GM21576 (cell line): ENCODE data around the gene SLC13A4.

Experiments
- ATAC-seq: cut with Tn5 transposase; IDR thresholded peaks from one replicate; pipeline ENCODE4 v1.9.1; 2021; ENCODE audit warnings: mild to moderate bottlenecking, moderate library complexity; ENCODE audit not compliant: unreplicated experiment

SLC13A4 gene

GRCh38 chr7:135721198-135721820 is 6.7 kb downstream of the SLC13A4 start:
- ATAC-seq: no peak

DNA sequence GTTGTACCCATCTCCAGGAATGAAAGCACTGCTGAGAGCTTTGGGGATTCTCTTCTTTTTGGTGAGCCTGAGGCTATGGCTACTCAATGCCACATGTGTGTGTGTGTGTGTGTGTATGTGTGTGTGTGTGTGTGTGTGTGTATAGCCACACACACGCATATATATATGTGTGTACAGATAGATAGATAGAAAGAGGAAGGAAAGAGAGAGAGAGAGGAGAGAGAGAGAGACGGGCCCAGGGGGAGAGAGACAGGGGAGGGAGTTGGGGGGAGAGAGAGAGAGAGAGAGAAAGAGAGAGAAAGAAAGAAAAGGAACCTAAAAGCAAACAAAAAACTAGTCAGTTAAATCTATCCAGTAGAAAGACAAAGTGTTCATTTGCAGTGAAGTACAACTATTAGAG is 8.3 kb downstream of the SLC13A4 start:
- no peak for ATAC-seq

GRCh38 chr7:135718794-135719437 is 9.1 kb downstream of the SLC13A4 start:
- no peak for ATAC-seq

DNA sequence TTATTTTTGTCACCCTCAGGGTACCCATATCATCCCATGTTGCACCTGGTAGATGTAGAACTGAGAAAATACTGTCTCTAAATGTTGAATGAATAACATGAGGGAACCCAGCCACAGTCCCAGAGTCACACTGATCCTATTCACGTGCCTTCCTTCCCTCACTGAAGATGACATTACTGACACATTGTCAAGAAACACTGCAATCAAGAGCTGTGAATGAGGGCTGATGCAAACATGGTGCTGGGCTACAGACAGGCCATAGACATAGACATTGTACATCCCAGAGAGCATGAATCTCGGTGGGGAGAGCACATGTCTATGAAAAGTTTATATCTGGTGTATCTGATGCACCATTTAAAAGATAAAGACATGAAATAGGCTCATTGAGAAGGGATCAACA is 9.8 kb downstream of the SLC13A4 start:
- ATAC-seq: no peak

GRCh38 chr7:135717693-135718092 is 10.3 kb downstream of the SLC13A4 start:
- ATAC-seq: no peak

DNA sequence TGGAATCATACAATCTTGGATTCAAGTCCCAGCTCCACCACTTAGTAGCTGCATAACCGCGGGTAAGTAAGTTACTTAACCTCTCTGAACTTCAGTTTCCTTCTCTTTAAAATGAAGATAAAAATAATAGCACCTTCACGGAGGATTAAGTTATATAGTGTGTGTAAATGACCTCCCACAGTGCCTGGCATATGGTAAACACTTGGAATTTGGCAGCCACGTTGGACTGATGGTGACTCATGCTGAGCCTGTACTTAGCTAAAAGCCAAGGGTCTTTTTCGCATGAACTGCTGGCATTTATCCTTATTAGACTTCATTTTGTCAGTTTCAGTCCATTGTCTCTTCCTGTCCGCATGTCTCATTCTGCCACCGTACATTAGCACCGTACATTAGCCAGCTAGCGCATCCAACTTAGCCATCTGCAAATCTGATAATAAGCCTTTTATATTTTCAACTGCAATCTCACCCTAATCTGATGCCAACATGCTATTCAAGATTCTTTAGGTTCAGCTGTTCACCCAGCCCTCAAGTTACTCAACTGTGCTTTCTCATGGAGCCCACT is 11.2 kb downstream of the SLC13A4 start:
- no peak for ATAC-seq

DNA sequence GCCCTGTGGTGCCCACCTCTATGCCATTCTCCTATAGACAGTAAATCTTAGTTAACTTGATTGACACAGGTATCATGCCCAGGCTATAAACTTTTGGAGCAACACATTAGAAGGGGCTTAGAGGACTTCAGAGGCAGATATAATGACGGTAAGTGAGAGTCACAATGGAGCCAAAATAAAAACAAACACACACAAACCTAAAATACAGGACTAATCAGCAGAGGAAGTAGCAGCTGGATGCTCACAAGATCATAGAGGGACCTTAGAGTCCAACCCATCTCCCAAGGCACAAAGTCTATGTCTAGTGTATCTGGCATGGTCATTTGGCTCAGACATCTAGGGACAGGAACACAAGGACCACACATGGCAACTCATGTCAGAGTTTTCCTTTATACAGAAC is 12.3 kb downstream of the SLC13A4 start:
- ATAC-seq: no peak

- no peak for ATAC-seq
Measured at GRCh38 chr7:135715055-135715522, 12.9 kb downstream of the SLC13A4 start.

- ATAC-seq: no peak
Measured at GRCh38 chr7:135714534-135715009, 13.4 kb downstream of the SLC13A4 start.

DNA sequence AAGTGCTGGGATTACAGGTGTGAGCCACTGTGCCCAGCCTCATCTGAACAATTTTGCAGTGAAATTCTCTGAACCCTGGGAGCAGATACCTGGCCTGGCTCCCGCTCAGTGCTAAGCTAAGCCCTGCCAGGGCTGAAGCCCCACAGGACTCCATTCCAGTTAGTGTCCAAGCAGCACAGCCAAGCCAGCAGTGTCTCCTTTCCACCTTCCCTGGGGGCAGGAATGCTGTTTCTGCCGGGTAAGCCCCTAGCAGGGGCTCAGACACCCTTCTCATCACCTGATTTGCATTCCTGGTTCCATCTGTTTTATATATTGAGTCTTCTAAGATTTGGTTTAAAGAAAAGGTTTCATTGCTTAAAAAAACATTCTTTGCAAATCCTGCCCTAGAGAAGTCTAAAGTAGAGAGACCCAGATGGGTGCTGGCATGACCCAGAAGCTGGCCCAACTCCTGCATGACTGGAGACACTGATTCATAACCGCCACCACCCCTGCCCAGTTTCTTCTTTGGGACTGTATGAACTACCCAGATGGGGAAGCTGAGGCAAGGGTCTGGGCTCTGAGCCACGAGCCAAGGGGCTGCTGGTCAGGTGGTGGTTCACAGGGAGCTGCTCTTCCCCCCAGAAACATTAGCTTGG is 14.0 kb downstream of the SLC13A4 start:
- no peak for ATAC-seq

GRCh38 chr7:135712796-135713195 is 15.2 kb downstream of the SLC13A4 start:
- no peak for ATAC-seq

GRCh38 chr7:135712182-135712782 is 15.7 kb downstream of the SLC13A4 start:
- no peak for ATAC-seq

DNA sequence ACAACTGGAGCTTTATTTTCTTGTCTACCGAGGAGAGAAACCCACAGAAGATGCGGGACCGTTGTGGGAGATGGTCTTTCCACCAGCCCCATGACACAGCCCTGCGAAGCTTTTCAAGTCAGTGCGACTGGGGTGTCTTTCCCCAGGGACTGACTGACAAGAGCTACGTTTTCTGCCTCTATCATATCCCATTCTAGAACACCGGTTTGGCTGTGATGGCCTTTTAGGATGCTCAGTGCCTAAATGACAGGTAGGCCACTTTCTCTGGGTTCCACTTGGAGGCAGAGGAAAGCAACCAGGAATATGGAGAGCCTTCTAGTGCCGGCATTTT is 16.9 kb downstream of the SLC13A4 start:
- no peak for ATAC-seq

- no peak for ATAC-seq
Measured at GRCh38 chr7:135710417-135711138, 17.4 kb downstream of the SLC13A4 start.

DNA sequence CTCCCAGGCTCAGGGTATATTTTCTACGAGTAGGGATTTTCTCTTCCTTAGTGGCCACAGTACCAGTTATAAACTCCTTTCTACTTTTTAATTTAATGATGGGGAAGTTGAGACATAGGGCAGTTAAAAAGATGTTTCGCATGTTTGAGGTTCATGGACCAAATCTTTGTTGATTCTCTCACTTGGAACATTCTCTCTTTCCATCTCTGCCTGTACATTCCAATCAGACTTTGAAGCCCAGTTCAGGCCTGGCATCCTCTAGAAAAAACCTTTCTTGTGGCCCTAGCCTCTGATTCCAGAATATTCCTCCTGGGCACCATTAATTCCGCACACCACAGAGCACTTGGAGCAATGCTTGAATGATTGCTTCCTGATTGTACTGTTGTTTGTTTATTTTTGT is 18.5 kb downstream of the SLC13A4 start:
- no peak for ATAC-seq

- no peak for ATAC-seq
Measured at GRCh38 chr7:135708041-135708440, 19.9 kb downstream of the SLC13A4 start.

DNA sequence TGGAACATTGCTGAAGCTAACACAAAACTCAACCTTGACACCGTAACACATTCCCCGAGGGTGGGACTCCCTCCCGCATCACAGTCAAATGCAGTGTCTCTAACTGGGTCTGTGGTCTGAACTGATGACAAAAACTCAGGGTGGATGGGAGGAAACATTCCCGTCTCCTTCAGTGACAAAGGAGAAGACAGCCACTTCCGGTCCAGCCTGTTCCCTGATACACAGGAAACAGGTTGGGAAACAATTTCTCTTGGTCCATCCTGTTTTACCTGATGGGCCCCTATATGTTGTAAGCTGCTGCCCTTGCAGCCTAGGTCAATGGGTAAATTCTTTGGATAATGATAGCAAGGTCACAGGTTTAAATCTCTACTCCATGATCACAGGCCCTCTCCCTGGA is 20.4 kb downstream of the SLC13A4 start:
- no peak for ATAC-seq

DNA sequence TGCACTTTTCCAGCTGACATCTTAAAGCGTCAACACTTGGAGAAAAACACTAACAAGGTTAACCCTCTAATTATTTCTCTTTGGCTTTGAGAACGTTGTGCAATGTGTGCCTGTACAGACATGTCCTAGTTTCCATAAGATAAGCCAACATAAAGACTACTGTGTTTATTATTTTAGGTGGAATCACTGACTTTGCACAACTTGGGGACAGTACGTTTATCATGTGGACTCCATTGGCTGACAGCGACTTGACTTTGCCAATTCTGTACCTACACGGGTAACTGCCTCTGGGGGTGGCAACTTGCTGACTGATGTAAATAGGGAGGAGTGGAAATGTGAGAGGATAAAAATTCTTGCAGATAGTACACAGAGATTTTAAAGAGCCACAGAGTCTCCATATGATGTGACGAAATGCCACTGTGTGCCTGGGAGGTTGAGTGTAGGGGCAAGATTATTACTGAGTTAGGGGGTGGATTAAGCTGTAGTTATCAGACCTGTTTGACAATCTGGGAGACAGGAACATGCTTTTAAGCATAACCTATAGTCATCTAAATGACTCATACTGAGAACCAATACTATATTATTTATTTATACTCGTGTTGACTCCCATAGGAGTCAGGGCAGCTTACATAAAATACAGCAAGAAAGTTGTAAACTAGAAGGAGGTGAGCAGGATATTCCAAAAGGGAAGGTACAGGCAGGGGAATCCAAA is 21.0 kb downstream of the SLC13A4 start:
- ATAC-seq: no peak

- ATAC-seq: no peak
Measured at GRCh38 chr7:135706038-135706742, 21.8 kb downstream of the SLC13A4 start.

- no peak for ATAC-seq
Measured at GRCh38 chr7:135704698-135705097, 23.3 kb downstream of the SLC13A4 start.
